Activated CD4-positive, alpha-beta T cell treated with anti-CD3 and anti-CD28 coated beads for 1 hour (primary cell): ENCODE results near the gene STARD10.
"Not testable (repeated sequence)": the region's sequence is repeated elsewhere in the genome, so short reads cannot be mapped to it uniquely, and the experiment has no call there.

Experiments used
- DNase-seq: peaks from one replicate; pipeline ENCODE4 v3.0.0-alpha.2; 2020

Gene STARD10, protein sequence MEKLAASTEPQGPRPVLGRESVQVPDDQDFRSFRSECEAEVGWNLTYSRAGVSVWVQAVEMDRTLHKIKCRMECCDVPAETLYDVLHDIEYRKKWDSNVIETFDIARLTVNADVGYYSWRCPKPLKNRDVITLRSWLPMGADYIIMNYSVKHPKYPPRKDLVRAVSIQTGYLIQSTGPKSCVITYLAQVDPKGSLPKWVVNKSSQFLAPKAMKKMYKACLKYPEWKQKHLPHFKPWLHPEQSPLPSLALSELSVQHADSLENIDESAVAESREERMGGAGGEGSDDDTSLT

DNA sequence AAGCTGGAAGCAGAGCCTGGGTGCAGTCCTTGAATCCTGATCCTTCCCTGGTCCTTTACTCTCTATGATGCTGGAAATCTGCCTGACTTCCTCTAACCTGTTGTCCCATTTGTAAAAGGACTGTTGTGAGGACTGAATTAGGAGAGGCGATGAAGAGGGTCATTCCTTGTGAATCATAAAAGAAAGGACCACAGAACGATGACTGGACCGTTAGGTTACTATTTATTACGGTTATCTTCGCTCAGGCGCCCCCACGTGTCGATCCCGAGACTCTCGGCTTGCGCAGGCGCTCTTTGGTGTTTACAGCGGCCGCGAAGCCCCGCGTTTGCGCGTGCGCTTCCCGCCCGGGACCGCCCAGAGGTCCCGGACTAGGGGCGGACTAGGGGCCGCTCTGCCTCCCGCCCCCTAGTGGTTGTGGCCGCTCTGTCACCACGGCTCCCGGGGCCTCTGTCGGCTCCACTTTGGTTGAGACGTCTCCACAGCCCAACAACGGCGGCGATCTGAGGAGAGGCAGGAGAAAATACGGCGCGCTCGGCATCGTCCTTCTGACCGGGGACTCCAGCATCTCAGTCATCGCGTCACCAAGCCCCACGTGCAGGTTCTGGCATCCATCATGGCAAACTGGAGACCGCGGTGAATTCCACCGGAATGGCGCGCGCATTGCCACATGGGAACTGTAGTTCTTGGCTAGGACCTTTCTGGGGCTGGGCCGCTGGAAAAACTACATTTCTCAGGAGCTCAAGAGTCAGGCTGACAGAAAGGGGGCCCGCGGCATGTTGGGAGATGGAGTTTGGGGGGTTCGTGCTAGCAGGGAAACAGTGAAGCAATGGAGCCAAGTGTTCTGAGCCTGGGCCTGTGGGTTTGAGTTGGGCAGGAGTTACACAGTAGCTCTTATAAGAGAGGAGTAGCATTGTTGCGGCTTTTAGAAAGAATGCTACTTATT is at the start of gene STARD10:
Gene STARD10, minus strand, starts transcription at position 623 of the 943 bp plus-strand sequence. CDS start 12,866 bp downstream, outside the sequence.
- DNase-seq = peak; percentile 93

DNA sequence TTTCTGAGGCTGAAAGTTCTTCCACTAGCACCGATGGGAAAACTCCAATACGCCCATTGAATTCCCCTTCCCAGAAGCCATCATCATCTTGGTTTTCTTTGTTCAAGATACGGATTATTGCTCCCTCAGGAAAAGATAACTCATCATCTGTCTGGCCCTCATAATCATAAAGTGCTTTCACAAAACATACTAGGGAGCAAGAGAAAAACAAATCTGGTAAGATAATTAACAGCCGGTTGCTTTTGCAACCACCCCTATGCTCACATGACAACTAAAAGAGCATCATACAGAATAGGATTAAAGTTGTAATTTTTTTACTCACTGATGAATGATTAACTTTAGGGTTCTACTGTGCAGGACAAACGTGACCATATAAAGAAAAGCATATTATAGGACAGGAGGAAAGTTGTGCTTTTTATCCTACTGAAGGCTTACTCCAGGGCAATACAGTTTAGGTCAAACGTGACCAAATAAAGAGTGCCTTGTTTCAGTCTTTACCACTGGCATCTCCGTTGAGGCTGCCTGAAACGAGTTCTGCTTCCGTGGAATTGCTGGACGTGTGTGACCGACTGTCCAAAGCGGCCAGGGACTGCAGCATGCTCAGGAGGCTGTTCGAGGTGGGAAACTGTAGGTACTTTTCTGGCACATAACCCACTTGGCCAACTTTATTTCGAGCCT is 48.9 kb upstream of the STARD10 start:
- DNase-seq = no peak

DNA sequence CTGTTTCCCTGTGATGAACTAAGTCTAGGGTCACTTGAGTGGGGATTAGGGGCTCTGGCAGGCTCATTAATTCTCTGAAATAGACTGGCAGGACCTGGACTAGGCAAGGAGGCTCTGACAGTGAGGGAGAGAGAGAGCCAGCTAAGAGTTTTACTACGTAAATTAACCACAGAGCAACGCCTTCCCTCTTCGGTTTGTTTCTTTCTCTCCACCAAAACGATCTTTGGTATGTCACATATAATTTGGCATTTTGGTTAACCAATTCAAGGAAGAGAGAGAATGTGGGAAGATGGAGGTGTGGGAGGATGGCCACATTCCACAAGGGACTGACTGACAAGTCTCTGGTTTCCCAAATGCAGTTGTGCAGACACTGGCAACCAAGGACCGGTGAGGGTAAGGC is 48.3 kb upstream of the STARD10 start:
- no peak for DNase-seq

DNA sequence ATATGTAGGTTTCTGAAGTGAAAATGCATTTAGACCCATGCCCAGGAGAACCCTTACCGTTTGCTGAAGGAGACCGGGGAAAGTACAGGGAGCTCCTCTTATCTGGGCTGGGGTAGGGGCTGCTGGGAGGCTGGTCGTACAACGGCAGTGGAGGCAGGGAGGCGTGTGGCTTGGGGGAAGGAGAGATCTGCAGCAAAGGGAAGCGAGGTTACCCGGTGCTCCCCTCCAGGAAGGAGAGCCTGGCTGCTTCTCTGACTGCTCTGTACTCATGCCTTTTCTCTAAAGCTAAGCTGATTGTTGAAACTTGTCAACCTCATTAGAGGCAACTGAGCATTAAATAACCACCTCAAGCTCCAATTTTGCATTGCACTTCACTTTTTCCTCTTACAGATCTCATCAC is 47.5 kb upstream of the STARD10 start:
- DNase-seq = no peak

DNA sequence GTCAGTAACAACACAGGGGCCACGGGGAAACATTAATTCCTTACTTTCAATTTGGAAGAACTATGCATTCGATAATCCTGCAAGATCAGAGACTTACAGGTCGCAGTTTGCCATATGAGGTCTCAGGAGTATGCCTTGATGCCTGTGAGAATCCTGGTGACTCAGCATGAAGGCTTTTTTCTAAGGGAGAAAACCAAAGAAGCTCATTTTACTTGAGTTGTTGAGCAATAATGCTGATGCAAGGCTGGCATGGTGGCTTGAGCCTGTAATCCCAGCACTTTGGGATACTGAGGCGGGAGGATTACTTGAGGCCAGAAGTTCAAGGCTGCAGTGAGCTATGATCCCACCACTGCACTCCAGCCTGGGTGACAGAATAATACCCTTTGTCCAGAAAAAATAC is 46.9 kb upstream of the STARD10 start:
- DNase-seq = no peak

GRCh38 chr11:72838691-72839305 is 45.0 kb upstream of the STARD10 start:
- no peak for DNase-seq

- no peak for DNase-seq
Observed at GRCh38 chr11:72836111-72836510, 42.3 kb upstream of the STARD10 start.

GRCh38 chr11:72834905-72835304 is 41.1 kb upstream of the STARD10 start:
- DNase-seq = no peak

DNA sequence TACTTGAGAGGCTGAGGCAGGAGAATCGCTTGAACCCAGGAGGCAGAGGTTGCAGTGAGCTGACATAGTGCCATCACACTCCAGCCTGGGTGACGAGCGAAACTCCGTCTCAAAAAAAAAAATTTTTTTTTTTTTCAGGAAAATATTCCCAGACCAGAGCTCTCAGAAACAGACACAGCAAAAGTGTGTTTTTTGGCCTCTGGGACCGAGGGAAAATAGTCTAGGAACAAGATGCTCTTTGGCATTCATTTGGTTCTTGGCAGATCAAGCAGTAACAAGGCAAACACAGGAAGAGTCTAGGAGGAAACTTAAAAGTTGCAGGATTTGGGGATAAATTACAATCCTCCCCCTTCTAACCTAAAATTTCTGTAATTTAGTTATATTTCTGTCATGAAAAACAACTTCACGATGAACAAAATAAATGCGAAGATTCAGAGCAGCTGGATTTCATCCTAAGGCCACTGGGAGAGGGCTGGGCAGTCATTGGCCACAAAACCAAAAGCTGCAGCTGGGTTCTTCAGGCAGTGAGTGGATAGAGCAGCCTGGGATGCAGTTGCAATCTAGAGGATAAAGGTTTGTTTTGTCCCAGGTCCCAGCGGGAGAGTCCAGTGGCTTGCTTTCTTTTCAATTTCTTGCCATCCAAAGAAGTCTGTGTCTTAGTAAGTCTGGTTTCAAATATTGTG is 40.1 kb upstream of the STARD10 start:
- DNase-seq = no peak

GRCh38 chr11:72833083-72833733 is 39.4 kb upstream of the STARD10 start:
- DNase-seq = no peak

DNA sequence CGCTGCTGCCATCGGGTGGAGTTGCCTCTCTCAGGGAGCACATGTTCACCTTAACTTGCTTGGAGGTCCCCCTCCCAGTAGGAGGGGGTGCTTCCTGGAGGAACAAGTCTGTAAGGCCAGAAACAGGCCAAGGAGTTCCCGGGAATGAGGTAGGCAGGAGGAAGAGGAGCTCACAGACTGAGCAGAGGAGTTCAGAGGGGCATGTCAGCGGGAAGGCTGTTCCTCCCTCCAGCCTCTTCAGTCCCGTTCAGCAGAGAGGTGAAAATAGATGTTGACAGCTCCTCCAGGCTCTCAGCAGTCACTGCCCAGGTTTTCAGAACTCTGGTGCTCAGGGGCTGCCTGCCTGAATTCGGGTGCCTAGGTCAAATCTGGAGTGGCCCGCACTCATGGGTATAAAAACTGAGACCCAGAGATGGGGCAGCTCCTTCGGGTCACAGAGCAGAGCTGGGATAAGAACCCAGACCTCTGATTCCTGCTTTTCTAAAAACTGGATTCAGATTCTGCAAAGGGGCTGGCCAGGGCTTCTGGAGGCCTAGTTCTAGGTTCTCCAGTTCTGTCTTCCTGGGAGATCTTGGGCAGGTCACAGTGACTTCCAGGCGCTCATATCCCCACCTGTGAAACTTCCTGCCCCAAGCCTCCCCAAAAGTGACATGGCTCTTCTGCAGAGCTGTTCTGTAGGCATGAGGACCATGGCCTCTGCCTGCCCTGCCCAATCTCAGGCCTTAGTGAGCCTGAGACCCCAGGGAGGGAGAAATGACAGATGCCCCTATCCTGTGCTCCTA is 38.6 kb upstream of the STARD10 start:
- no peak for DNase-seq

GRCh38 chr11:72831521-72832300 is 37.9 kb upstream of the STARD10 start:
- DNase-seq = peak; percentile 32

DNA sequence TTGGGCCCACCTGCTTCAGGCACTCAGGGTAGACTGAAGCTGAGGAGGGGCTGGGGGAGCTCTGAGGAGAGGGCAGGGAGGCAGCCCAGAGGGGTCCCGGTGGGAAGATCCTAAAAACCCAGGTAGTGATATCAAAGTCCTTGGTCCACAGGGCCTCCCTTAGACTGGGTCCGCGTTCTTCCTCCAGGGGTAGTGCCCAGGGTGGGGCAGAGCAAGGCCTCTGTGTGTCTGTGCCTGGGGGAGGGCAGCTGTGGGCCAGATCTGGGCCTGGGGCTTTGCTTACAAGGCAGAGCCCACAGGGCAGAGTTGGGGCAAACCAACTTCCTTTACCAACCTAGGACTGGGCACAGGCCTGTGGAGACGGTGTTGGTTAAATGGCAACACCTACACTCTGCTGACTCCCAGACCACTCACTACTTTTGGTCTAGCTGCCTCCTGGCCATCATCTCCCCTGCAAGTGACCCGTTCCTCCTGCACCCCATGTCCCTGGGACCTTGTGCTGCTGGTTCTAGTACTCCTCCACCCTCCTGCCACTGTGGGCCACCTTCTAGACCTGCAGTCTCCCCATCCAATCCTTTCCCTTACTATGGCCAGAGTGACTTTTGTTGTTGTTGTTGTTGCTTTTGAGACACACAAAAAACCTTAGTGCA is 36.2 kb upstream of the STARD10 start:
- no peak for DNase-seq

GRCh38 chr11:72829178-72829577 is 35.3 kb upstream of the STARD10 start:
- no peak for DNase-seq

- no peak for DNase-seq
Observed at GRCh38 chr11:72828692-72829101, 34.9 kb upstream of the STARD10 start.

DNA sequence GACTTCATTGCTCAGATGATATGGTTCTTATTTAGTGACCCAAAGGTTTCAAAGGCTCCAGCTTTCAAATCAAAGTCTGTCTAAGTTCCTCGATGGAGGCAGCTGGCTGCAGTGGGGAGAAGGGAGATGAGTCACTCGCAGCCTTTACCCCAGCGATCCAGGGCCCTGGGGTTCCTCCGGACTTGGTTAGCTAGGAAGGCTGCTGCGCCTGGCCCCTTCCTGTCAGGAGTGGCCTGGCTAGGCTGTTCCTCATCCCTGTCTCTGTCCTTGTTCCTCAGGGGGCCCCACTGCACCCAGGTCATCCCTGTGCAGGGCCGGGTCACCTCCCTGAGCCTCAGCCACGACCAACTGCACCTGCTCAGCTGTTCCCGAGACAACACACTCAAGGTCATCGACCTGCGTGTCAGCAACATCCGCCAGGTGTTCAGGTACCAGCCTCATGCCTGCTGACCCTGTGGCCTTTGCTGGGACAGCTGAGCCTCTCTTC is 34.3 kb upstream of the STARD10 start:
- no peak for DNase-seq

DNA sequence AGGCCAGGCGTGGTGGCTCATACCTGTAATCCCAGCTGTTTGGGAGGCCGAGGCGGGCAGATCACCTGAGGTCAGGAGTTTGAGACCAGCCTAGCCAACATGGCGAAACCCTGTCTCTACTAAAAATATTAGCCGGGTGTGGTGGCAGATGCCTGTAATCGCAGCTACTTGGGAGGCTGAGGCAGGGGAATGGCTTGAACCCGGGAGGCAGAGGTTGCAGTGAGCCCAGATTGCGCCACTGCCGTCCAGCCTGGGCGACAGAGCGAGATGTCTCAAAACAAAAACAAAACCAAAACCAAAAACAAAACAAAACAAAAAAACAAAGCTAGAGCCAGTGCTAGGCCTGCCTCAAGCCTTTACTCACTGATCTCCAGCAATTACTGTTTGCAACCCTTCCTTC is 33.8 kb upstream of the STARD10 start:
- not testable (repeated sequence) for DNase-seq

- no peak for DNase-seq
Observed at GRCh38 chr11:72826942-72827480, 33.2 kb upstream of the STARD10 start.
